Measurements from ENCODE around the gene PEAK1. TPM values are rescaled to one million over a fixed set of nuclear protein-coding genes. Genes with fewer than 3 reads are reported as not detected.

Gene PEAK1
- polyA plus RNA-seq, 1 donor (not counting 4 experiments of a cell fraction or from before 2014, with no cell fraction given) = 5.9 TPM

DNA sequence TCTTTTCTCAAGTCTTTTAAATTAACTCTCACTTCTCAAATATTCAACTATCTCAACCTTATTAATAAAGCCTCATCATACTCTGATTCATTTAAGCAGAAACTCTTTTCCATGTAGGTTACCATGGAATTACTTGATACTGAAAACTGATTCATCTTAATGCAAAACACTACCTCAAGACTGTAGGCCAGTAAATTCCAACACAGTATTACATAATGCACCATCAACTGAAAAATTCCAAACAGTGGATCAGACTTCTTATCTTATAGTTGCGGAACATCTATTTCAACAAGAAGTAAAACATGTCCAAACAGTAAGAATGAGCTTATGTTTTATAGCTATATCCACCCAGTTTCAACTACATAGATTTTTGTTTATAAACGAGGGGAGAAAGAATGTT lies 124.5 kb downstream of the PEAK1 start:
- no peak overlapping the region for H3K4me2 ChIP-seq (ENCODE audit: control insufficient read depth, extremely low read depth, insufficient read depth, low read depth, low read length)
- dilution Hi-C loops (cut with MboI; ENCODE audit: extremely low pct_ligation_motif_present, low sequenced_read_pairs) = no loop called here
- no peak overlapping the region for H3K27ac ChIP-seq (ENCODE audit: control insufficient read depth, insufficient read depth, low read length)
- no peak overlapping the region for H3K4me3 ChIP-seq (ENCODE audit: control insufficient read depth in 2 of 3, extremely low read depth in 1 of 3, insufficient read depth in 2 of 3, low read depth in 1 of 3, low read length in 3 of 3)
- no peaks in the 10 kb centered on the region for H3K79me2 ChIP-seq (ENCODE audit: control insufficient read depth, insufficient read depth, low read length)
- H3K27me3 ChIP-seq (ENCODE audit: control insufficient read depth, extremely low read depth, insufficient read depth, low read length) = no peaks in the 10 kb centered on the region
- H3K9ac ChIP-seq (ENCODE audit: control insufficient read depth, extremely low read depth, insufficient read depth, low read length) = no peak overlapping the region
- no peaks in the 10 kb centered on the region for H4K20me1 ChIP-seq (ENCODE audit: control insufficient read depth, extremely low read depth, insufficient read depth, low read length)
- no peaks in the 10 kb centered on the region for H3K9me1 ChIP-seq (ENCODE audit: control insufficient read depth, extremely low read depth, insufficient read depth, low read length)
- no peak for DNase-seq (ENCODE audit: low read depth, low spot score)
- TF ChIP-seq, protein P1, sequence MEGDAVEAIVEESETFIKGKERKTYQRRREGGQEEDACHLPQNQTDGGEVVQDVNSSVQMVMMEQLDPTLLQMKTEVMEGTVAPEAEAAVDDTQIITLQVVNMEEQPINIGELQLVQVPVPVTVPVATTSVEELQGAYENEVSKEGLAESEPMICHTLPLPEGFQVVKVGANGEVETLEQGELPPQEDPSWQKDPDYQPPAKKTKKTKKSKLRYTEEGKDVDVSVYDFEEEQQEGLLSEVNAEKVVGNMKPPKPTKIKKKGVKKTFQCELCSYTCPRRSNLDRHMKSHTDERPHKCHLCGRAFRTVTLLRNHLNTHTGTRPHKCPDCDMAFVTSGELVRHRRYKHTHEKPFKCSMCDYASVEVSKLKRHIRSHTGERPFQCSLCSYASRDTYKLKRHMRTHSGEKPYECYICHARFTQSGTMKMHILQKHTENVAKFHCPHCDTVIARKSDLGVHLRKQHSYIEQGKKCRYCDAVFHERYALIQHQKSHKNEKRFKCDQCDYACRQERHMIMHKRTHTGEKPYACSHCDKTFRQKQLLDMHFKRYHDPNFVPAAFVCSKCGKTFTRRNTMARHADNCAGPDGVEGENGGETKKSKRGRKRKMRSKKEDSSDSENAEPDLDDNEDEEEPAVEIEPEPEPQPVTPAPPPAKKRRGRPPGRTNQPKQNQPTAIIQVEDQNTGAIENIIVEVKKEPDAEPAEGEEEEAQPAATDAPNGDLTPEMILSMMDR (optimal IDR thresholded peaks at IDR 0.05 in 1 of 3, IDR thresholded peaks at IDR 0.05 in 1 of 3, conservative IDR thresholded peaks at IDR 0.05 in 1 of 3; ENCODE audit: extremely low read depth in 1 of 3, insufficient read depth in 2 of 3, low read length in 3 of 3) = no peak
- TF ChIP-seq EZH2 (IDR thresholded peaks at IDR 0.05; ENCODE audit: low read length) = no peak
- no peaks in the 10 kb centered on the region for H3K4me1 ChIP-seq (ENCODE audit: control insufficient read depth, extremely low read depth, insufficient read depth, low read length)
- no peak overlapping the region for H2AFZ ChIP-seq (ENCODE audit: control insufficient read depth, low read length)
- FAIRE-seq = no peak
- H3K36me3 ChIP-seq (ENCODE audit: control insufficient read depth in 2 of 2, extremely low read depth in 1 of 2, insufficient read depth in 2 of 2, low read length in 2 of 2) = no peaks in the 10 kb centered on the region
- H3K9me3 ChIP-seq (ENCODE audit: control insufficient read depth, low read depth, low read length) = no peaks in the 10 kb centered on the region

DNA sequence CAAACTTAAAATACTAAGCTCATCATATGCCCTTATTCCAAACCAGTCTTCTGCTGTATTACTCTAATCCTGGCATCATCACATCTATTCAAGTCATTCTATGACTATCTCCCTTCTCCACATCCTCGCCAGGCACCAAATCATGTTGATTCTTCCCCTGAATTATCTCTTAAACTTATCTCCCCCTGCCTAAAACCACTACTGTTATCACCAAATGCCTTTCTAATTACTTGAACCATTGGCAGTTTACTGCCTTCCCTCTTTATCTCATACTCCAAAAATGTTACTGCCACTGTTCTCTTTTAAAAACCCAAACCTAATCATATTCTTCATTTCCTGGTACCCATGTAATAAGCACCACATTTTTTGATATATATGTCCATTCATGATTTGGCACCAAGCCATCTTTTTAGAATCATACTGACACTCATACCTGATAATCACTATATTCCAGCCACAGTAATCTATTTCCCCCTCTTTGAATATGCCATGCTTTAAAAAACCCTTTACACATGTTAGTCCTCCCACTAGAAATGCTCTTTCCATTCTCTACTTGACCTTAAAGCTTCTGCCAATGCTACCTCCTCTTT lies 126.8 kb downstream of the PEAK1 start:
- no peaks in the 10 kb centered on the region for H3K79me2 ChIP-seq (ENCODE audit: control insufficient read depth, insufficient read depth, low read length)
- FAIRE-seq = no peak

DNA sequence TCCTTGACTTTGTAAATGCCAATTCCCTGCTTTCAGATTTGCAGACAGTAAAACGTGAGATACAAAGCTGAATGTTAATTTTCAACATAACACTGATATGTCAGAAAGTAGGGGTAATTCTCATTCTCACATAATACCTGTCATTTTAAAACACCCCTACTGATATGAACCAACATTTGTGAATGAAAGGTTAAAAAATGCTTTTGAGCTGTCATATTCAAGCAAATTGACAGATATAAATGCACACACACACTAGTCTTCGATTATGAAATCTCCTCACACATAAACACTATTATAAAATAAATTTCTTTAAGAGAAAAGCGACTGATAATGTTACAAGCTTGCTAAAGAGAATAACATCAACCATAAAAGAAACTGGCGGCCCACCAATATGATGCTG lies 128.8 kb downstream of the PEAK1 start:
- Histone ChIP-seq H3K27me3 (ENCODE audit: control insufficient read depth, extremely low read depth, insufficient read depth, low read length) (no peaks in the 10 kb centered on the region), H3K9ac (ENCODE audit: control insufficient read depth, extremely low read depth, insufficient read depth, low read length) (no peak overlapping the region), H3K27ac (ENCODE audit: control insufficient read depth, insufficient read depth, low read length) (no peak overlapping the region), H3K4me2 (ENCODE audit: control insufficient read depth, extremely low read depth, insufficient read depth, low read depth, low read length) (no peak overlapping the region), H3K4me3 (ENCODE audit: control insufficient read depth in 2 of 3, extremely low read depth in 1 of 3, insufficient read depth in 2 of 3, low read depth in 1 of 3, low read length in 3 of 3) (no peak overlapping the region), H3K79me2 (ENCODE audit: control insufficient read depth, insufficient read depth, low read length) (no peaks in the 10 kb centered on the region), H4K20me1 (ENCODE audit: control insufficient read depth, extremely low read depth, insufficient read depth, low read length) (no peaks in the 10 kb centered on the region), H3K4me1 (ENCODE audit: control insufficient read depth, extremely low read depth, insufficient read depth, low read length) (no peaks in the 10 kb centered on the region), H3K36me3 (ENCODE audit: control insufficient read depth in 2 of 2, extremely low read depth in 1 of 2, insufficient read depth in 2 of 2, low read length in 2 of 2) (no peaks in the 10 kb centered on the region), H3K9me3 (ENCODE audit: control insufficient read depth, low read depth, low read length) (no peaks in the 10 kb centered on the region), H3K9me1 (ENCODE audit: control insufficient read depth, extremely low read depth, insufficient read depth, low read length) (no peaks in the 10 kb centered on the region), H2AFZ (ENCODE audit: control insufficient read depth, low read length) (no peak overlapping the region)
- FAIRE-seq (no peak), DNase-seq (ENCODE audit: low read depth, low spot score) (no peak)
- dilution Hi-C loops (cut with MboI; ENCODE audit: extremely low pct_ligation_motif_present, low sequenced_read_pairs) = no loop called here
- TF ChIP-seq EZH2 (IDR thresholded peaks at IDR 0.05; ENCODE audit: low read length) = no peak
- TF ChIP-seq, protein P1 (optimal IDR thresholded peaks at IDR 0.05 in 1 of 3, IDR thresholded peaks at IDR 0.05 in 1 of 3, conservative IDR thresholded peaks at IDR 0.05 in 1 of 3; ENCODE audit: extremely low read depth in 1 of 3, insufficient read depth in 2 of 3, low read length in 3 of 3) = no peak

More for the DNA sequence above, 126.8 kb downstream of the PEAK1 start:
- TF ChIP-seq EZH2 (IDR thresholded peaks at IDR 0.05; ENCODE audit: low read length) = no peak
- Histone ChIP-seq H3K9ac (ENCODE audit: control insufficient read depth, extremely low read depth, insufficient read depth, low read length) (no peak overlapping the region), H2AFZ (ENCODE audit: control insufficient read depth, low read length) (no peak overlapping the region), H4K20me1 (ENCODE audit: control insufficient read depth, extremely low read depth, insufficient read depth, low read length) (no peaks in the 10 kb centered on the region), H3K4me1 (ENCODE audit: control insufficient read depth, extremely low read depth, insufficient read depth, low read length) (no peaks in the 10 kb centered on the region), H3K4me3 (ENCODE audit: control insufficient read depth in 2 of 3, extremely low read depth in 1 of 3, insufficient read depth in 2 of 3, low read depth in 1 of 3, low read length in 3 of 3) (no peak overlapping the region), H3K4me2 (ENCODE audit: control insufficient read depth, extremely low read depth, insufficient read depth, low read depth, low read length) (no peak overlapping the region), H3K27me3 (ENCODE audit: control insufficient read depth, extremely low read depth, insufficient read depth, low read length) (no peaks in the 10 kb centered on the region), H3K9me3 (ENCODE audit: control insufficient read depth, low read depth, low read length) (no peaks in the 10 kb centered on the region), H3K9me1 (ENCODE audit: control insufficient read depth, extremely low read depth, insufficient read depth, low read length) (no peaks in the 10 kb centered on the region), H3K36me3 (ENCODE audit: control insufficient read depth in 2 of 2, extremely low read depth in 1 of 2, insufficient read depth in 2 of 2, low read length in 2 of 2) (no peaks in the 10 kb centered on the region), H3K27ac (ENCODE audit: control insufficient read depth, insufficient read depth, low read length) (no peak overlapping the region)
- no peak for DNase-seq (ENCODE audit: low read depth, low spot score)
- dilution Hi-C loops (cut with MboI; ENCODE audit: extremely low pct_ligation_motif_present, low sequenced_read_pairs) = no loop called here

Measured in keratinocyte (primary cell).